Inflammatory macrophage (primary cell): Measurements from ENCODE around the gene NDST1.
A peak's percentile ranks its signal among the peaks of the same experiment; 100 is the strongest.
"Not testable (repeated sequence)": the region's sequence is repeated elsewhere in the genome, so short reads cannot be mapped to it uniquely, and the experiment has no call there.

Experiments used
- DNase-seq, 2 donors: peaks; one replicate each; pipeline ENCODE4 v3.0.0-alpha.2; 2020 to 2022
- total RNA-seq, 18 experiments: gene quantifications; one replicate each; lab custom pipeline; 2026; ENCODE audit warnings: mixed read lengths in 6 of 18, inconsistent platforms in 2 of 18; lab: John Stamatoyannopoulos, UW

NDST1 gene
- 61.6 to 275 (median 130) reads per million in 18 experiments for total RNA-seq

GRCh38 chr5:150507474-150508276 is at the start of gene NDST1:
TSS of gene NDST1 (plus strand) at chr5:150508131. CDS start at chr5:150521255, 13,124 bp downstream.
- no peak for DNase-seq

- DNase-seq = peak; percentile 61 to 65
These were observed 49.0 kb upstream of the NDST1 start for GRCh38 chr5:150458802-150459557.

- no peak for DNase-seq
These were observed 47.1 kb upstream of the NDST1 start for GRCh38 chr5:150460781-150461180.

GRCh38 chr5:150461231-150461630 is 46.7 kb upstream of the NDST1 start:
- DNase-seq = no peak

- DNase-seq = no peak
These were observed 43.3 kb upstream of the NDST1 start for GRCh38 chr5:150464554-150465012.

GRCh38 chr5:150465927-150466326 is 42.0 kb upstream of the NDST1 start:
- no peak for DNase-seq

- DNase-seq = no peak
These were observed 39.7 kb upstream of the NDST1 start for GRCh38 chr5:150468206-150468605.

- DNase-seq = no peak
These were observed 38.0 kb upstream of the NDST1 start for GRCh38 chr5:150469718-150470469.

GRCh38 chr5:150473673-150474358 is 34.1 kb upstream of the NDST1 start:
- DNase-seq = no peak

- DNase-seq = not testable (repeated sequence)
These were observed 31.4 kb upstream of the NDST1 start for GRCh38 chr5:150476568-150476967.

GRCh38 chr5:150479416-150479815 is 28.5 kb upstream of the NDST1 start:
- DNase-seq = no peak

- DNase-seq = no peak
These were observed 26.3 kb upstream of the NDST1 start for GRCh38 chr5:150481708-150481965.

GRCh38 chr5:150481972-150482406 is 25.9 kb upstream of the NDST1 start:
- DNase-seq = no peak

GRCh38 chr5:150484964-150485692 is 22.8 kb upstream of the NDST1 start:
- DNase-seq = no peak

GRCh38 chr5:150485693-150486401 is 22.1 kb upstream of the NDST1 start:
- peak; percentile 41 to 68 for DNase-seq

- DNase-seq = peak in 1 of 2 donors; percentile 20
These were observed 21.3 kb upstream of the NDST1 start for GRCh38 chr5:150486402-150487198.

GRCh38 chr5:150487199-150488061 is 20.5 kb upstream of the NDST1 start:
- DNase-seq = peak; percentile 41 to 70

GRCh38 chr5:150488519-150489359 is 19.2 kb upstream of the NDST1 start:
- peak; percentile 91 to 96 for DNase-seq
